GM12891 (cell line): ENCODE data around the gene PIK3CD. TPM values are rescaled to one million over a fixed set of nuclear protein-coding genes. Genes with fewer than 3 reads are reported as not detected.
A peak's percentile ranks its signal among the peaks of the same experiment; 100 is the strongest.

ENCODE experiments used
- DNase-seq: peaks from one replicate; pipeline ENCODE4 v3.0.0; 2011; ENCODE audit warnings: low spot score; ENCODE audit not compliant: insufficient read length
- FAIRE-seq: peaks from 2 replicates; lab custom pipeline; 2011; peaks lifted over from hg19 to GRCh38; lab: Jason Lieb, UNC
- PAX5 ChIP-seq: IDR thresholded peaks from 2 replicates; pipeline ENCODE4 v1.6.1; 2011; ENCODE audit warnings: low read length, moderate library complexity, mild to moderate bottlenecking; ENCODE audit not compliant: insufficient read depth, severe bottlenecking
- POLR2A ChIP-seq: IDR thresholded peaks from 2 replicates; pipeline ENCODE4 v1.6.1; 2011; ENCODE audit warnings: low read depth, low read length, control low read depth
- POLR2AphosphoS5 ChIP-seq: IDR thresholded peaks from 2 replicates; pipeline ENCODE4 v1.6.1; 2011; ENCODE audit warnings: low read depth, low read length, control low read depth
- POU2F2 ChIP-seq: IDR thresholded peaks from 2 replicates; pipeline ENCODE4 v1.6.1; 2011; ENCODE audit warnings: low read depth, mild to moderate bottlenecking, control low read depth, low read length, moderate library complexity
- SPI1 ChIP-seq: IDR thresholded peaks from 2 replicates; pipeline ENCODE4 v1.6.1; 2011; ENCODE audit warnings: low read depth, low read length, control low read depth
- TAF1 ChIP-seq: IDR thresholded peaks from 2 replicates; pipeline ENCODE4 v1.6.1; 2011; ENCODE audit warnings: low read depth, low read length, control low read depth
- polyA plus RNA-seq: library from polyadenylated mRNA; unstranded; fragments of >200 nt; gene quantifications from one replicate; pipeline ENCODE4 v1.2.1, GENCODE V29; 2012; ENCODE audit warnings: low read depth, missing spikeins, inconsistent platforms; ENCODE audit not compliant: missing spikeins

The PIK3CD gene
- polyA plus RNA-seq: 55.7 TPM

DNA sequence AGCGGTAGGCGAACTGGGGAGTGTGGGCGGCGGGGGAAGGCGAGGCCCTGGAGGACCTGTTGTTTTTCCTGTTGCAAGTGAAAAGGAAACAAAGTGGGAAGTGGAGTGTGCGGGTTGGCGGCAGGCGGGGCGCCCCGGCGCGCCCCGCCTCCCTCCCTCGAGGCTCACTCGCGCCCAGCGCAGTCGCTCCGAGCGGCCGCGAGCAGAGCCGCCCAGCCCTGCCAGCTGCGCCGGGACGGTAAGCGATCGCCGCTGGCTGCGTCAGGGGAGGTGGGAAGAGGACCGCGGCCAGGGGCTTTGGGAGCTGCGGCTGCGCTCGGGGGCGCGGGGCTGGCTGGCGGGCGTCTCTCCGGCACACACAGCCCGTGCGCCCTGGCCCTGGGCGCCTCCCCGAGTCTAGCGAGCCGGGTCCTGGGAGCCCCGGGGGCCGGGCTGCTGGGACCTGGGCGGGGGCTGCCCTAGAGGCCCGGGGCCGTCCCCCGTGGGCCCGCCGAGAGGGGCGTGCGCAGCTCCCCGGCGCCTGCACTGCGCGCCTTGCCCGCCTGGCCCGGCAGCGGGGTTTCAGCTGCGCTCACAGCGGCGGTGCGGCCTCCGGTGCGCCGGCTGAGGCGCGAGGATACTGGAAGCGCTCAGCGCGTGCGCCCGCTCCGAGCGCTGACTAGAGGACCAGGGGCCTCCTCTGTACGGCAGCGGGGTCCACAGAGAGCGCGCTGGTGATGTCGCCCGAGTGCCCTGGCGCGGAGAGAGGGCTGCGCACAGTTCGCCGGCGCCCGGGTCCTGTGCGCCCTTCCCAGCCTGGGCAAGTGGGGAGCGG is at the start of gene PIK3CD:
Gene PIK3CD (plus strand): TSS at position 167 of the 814 bp plus-strand sequence. CDS start 58,725 bp downstream, outside the sequence.
- DNase-seq (no peak), FAIRE-seq (peak; percentile 87)
- TF ChIP-seq SPI1 (peak; percentile 32; the same call in 1 of the 2 replicates), TAF1 (no peak; the same call in 1 of the 2 replicates), PAX5 (no peak), POLR2AphosphoS5 (no peak), POLR2A (peak; percentile 60; the same call in 1 of the 2 replicates), POU2F2 (no peak; the same call in 1 of the 2 replicates)

GRCh38 chr1:9601942-9602793 is 49.4 kb upstream of the PIK3CD start:
- FAIRE-seq: no peak
- TF ChIP-seq SPI1: no peak
- TF ChIP-seq POU2F2: no peak
- no peak for TF ChIP-seq POLR2AphosphoS5
- TF ChIP-seq TAF1: no peak
- TF ChIP-seq POLR2A: no peak
- no peak for TF ChIP-seq PAX5
- DNase-seq: no peak

DNA sequence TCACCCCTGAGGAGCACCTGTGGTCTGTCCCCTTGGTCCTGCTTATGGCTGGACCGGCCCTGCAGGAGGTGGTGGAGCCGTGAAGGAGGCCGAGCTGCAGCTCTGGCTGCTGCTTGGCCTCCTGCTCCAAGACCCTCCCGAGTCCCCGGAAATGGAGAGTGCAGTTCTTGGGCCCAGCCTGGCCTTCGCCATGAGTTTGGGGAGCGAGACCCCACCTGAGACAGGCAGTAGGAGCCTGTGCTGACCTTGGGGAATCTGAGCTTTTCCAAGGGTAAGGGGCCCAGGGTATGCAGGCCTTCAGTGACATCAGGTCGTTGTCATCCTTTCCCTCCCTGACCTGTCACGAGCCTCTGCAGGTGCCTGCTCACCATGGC is 48.8 kb upstream of the PIK3CD start:
- no peak for DNase-seq
- TF ChIP-seq TAF1 (no peak), POLR2A (no peak), SPI1 (no peak), POU2F2 (no peak), PAX5 (no peak), POLR2AphosphoS5 (no peak)
- FAIRE-seq: no peak

- FAIRE-seq (no peak), DNase-seq (no peak)
- TF ChIP-seq PAX5 (no peak), POLR2A (no peak), POU2F2 (no peak), SPI1 (no peak), TAF1 (no peak), POLR2AphosphoS5 (no peak)
Observed at GRCh38 chr1:9603307-9603706, 48.2 kb upstream of the PIK3CD start.

GRCh38 chr1:9603766-9604753 is 47.5 kb upstream of the PIK3CD start:
- no peak for TF ChIP-seq SPI1
- TF ChIP-seq POLR2A: no peak
- no peak for TF ChIP-seq PAX5
- TF ChIP-seq POU2F2: no peak
- TF ChIP-seq POLR2AphosphoS5: no peak
- no peak for TF ChIP-seq TAF1
- no peak for FAIRE-seq
- no peak for DNase-seq

- no peak for TF ChIP-seq SPI1
- no peak for TF ChIP-seq TAF1
- TF ChIP-seq PAX5: no peak
- TF ChIP-seq POU2F2: no peak
- TF ChIP-seq POLR2AphosphoS5: no peak
- TF ChIP-seq POLR2A: no peak
- no peak for DNase-seq
- no peak for FAIRE-seq
Observed at GRCh38 chr1:9604836-9605235, 46.7 kb upstream of the PIK3CD start.

DNA sequence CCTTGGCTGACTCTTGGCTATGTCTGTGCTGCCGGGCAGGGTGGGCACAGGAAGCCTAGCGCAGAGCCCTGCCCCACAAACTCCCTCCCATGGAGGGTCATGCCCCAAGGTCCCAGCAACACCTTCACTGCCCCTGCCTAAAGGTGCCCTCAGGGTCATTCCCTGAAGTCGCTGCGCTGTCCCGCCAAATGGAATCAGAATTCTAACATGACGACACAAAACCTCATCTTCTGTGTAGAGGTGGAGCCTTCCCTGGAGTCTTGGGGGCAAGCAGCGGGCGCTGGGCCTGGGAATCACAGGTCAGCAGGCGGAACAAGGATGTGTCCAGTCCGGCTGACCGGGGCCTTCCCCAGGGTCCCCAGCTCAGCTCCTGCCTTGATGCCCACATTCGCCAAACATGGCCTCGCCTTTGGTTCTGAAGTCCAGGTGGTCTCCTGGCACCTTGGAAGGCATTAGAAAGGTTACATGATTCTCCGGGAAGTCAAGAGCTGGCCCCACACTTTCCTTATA is 45.5 kb upstream of the PIK3CD start:
- FAIRE-seq (no peak), DNase-seq (no peak)
- TF ChIP-seq POU2F2: no peak
- no peak for TF ChIP-seq SPI1
- TF ChIP-seq POLR2A: no peak
- no peak for TF ChIP-seq TAF1
- TF ChIP-seq PAX5: no peak
- no peak for TF ChIP-seq POLR2AphosphoS5

GRCh38 chr1:9606458-9606857 is 45.1 kb upstream of the PIK3CD start:
- TF ChIP-seq SPI1 (no peak), POLR2AphosphoS5 (no peak), POLR2A (no peak), TAF1 (no peak), PAX5 (no peak)
- no peak for DNase-seq
- FAIRE-seq: no peak
